Upper lobe of left lung (tissue), 6 donors: Measurements from ENCODE around the gene CAGE1. TPM values are rescaled to one million over a fixed set of nuclear protein-coding genes. Genes with fewer than 3 reads are reported as not detected.

Source experiments
- ATAC-seq, 2 donors: fragments of 200-7000 bp; cut with Tn5 transposase; one replicate each; pipeline ENCODE4 v1.9.1; 2022; ENCODE audit warnings: mild to moderate bottlenecking in 2 of 2, moderate library complexity in 2 of 2; ENCODE audit not compliant: low FRiP score in 2 of 2
- DNase-seq, 2 donors: peaks; one replicate each; pipeline ENCODE4 v3.0.0-alpha.2; 2019 to 2020
- H3K27ac ChIP-seq, 4 donors: fragments of 200-600 bp; sonication (generic); one replicate each; pipeline ENCODE4 v1.5.1; 2016 to 2019
- H3K27me3 ChIP-seq, 4 donors: fragments of 200-600 bp; sonication (generic); one replicate each; pipeline ENCODE4 v1.5.1; 2017 to 2019
- H3K36me3 ChIP-seq, 4 donors: fragments of 200-600 bp; sonication (generic); one replicate each; pipeline ENCODE4 v1.5.1; 2016 to 2019
- H3K4me1 ChIP-seq, 4 donors: fragments of 200-600 bp; sonication (generic); one replicate each; pipeline ENCODE4 v1.5.1; 2018 to 2019
- H3K4me3 ChIP-seq, 4 donors: fragments of 200-600 bp; sonication (generic); one replicate each; pipeline ENCODE4 v1.5.1; 2017 to 2019; ENCODE audit warnings: mild to moderate bottlenecking in 2 of 4, moderate library complexity in 1 of 4
- H3K9me3 ChIP-seq, 4 donors: fragments of 200-600 bp; sonication (generic); one replicate each; pipeline ENCODE4 v1.5.1; 2018 to 2019
- EP300 ChIP-seq, 4 donors: sonication (generic); formaldehyde crosslinking; IDR thresholded peaks; one replicate each; pipeline ENCODE4 v1.5.1; 2017; ENCODE audit warnings: antibody characterized with exemption in 4 of 4, control low read depth in 2 of 4
- POLR2A ChIP-seq, 4 donors: fragments of 450-650 bp; IDR thresholded peaks; one replicate each; pipeline ENCODE4 v1.5.1; 2016 to 2017; ENCODE audit warnings: antibody characterized with exemption in 4 of 4, mild to moderate bottlenecking in 2 of 4
- POLR2AphosphoS5 ChIP-seq, 2 donors: sonication (generic); formaldehyde crosslinking; IDR thresholded peaks; one replicate each; pipeline ENCODE4 v1.5.1; 2017; ENCODE audit warnings: antibody characterized with exemption in 2 of 2
- WGBS, 2 donors: methylation state at CpG; one replicate each; pipeline ENCODE4 v1.1.5; 2017 to 2018; 5-methylcytosine and 5-hydroxymethylcytosine counted together
- total RNA-seq, 6 donors: library from RNA; depleted of rRNA in 4 of 6; stranded (reverse); fragments of >200 nt in 4 of 6; gene quantifications; one replicate each; pipeline versions ENCODE4 v1.1.0 to v1.2.1, GENCODE V29; 2016 to 2021
- TF ChIP-seq, protein P1 (sequence below), 6 experiments: fragments of 450-650 bp in 4 of 6; fragments of 200-600 bp in 2 of 6; sonication (generic) in 2 of 6; IDR thresholded peaks; one replicate each; pipeline ENCODE4 v1.5.1; 2016 to 2019; ENCODE audit warnings: antibody characterized with exemption in 6 of 6
- donor health status: DM: no; HTN: no; CAD: no; lungs with moderate emphysema.
- donor health status: DM: no; HTN: yes; CAD: no; lungs with severe emphysema.

Gene CAGE1
- total RNA-seq, 6 donors from 2014 or later = not detected

DNA sequence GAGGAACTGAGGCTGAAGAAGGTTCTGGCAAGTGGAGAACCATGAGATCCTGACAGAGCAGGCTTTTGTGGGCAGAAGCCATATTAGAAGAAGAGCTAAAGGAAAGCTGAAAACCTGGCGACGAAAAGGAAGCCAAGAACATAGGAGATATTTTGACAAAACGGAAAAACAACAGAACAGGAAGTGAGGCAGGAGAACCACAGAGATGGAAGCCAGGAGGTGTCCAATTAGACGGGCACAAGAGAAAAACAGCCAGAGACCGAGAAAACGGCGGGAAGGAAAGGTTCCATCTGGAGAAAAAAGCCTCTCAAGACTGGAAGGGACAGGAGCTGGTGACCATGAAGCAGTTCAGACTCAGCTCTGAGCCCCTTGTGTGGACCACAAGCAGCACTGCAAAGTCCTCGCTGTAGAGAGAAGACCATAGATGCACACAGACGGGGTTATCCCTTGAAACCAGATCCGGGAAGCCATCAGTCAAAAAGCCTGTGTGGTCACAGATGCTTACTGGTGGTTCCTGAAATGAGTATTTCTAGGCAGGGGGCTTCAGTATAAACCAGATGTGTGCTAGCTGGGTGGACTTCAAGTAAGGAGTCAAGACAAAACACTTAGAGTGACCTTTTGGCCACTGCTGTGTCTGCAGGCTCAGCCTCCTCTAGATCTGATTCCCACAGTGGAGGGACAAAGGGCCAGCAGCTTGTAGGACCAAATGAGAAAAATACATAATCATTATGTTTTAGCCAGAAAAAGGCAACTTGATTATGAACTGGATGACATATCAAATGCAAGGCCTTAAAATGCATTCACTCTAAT is 107.2 kb downstream of the CAGE1 start:
- no peaks in the 10 kb centered on the region for H3K9me3 ChIP-seq
- no peak overlapping the region for H3K27ac ChIP-seq
- H3K4me1 ChIP-seq = peaks cover 0 to 1% (median 0%) of the 10 kb centered on the region in 4 donors
- TF ChIP-seq EP300 (IDR thresholded peaks at IDR 0.05) (no peak), POLR2AphosphoS5 (IDR thresholded peaks at IDR 0.05) (no peak), POLR2A (IDR thresholded peaks at IDR 0.05) (no peak)
- TF ChIP-seq, protein P1, sequence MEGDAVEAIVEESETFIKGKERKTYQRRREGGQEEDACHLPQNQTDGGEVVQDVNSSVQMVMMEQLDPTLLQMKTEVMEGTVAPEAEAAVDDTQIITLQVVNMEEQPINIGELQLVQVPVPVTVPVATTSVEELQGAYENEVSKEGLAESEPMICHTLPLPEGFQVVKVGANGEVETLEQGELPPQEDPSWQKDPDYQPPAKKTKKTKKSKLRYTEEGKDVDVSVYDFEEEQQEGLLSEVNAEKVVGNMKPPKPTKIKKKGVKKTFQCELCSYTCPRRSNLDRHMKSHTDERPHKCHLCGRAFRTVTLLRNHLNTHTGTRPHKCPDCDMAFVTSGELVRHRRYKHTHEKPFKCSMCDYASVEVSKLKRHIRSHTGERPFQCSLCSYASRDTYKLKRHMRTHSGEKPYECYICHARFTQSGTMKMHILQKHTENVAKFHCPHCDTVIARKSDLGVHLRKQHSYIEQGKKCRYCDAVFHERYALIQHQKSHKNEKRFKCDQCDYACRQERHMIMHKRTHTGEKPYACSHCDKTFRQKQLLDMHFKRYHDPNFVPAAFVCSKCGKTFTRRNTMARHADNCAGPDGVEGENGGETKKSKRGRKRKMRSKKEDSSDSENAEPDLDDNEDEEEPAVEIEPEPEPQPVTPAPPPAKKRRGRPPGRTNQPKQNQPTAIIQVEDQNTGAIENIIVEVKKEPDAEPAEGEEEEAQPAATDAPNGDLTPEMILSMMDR (IDR thresholded peaks at IDR 0.05) = no peak
- no peak overlapping the region for H3K4me3 ChIP-seq
- 56% methylated on average over 10 of the region's 10 CpGs for WGBS, 2 donors
- peaks cover under 1 to 29% (median 2%) of the 10 kb centered on the region in 4 donors for H3K36me3 ChIP-seq
- H3K27me3 ChIP-seq = no peaks in the 10 kb centered on the region
- no peak for DNase-seq
- no peak for ATAC-seq

Other genes with a start within 250 kb of the CAGE1 start
- gene SSR1, start 76.5 kb downstream of the CAGE1 start, total RNA-seq = 100 to 1,000 TPM in 2 of 6 donors, 10 to 100 TPM in 4; 14.5 to 135 (median 57.7) TPM
- gene RIOK1, start 66 bp upstream of the CAGE1 start, total RNA-seq = 10 to 100 TPM in 5 of 6 donors, 1 to 10 TPM in 1; 6.0 to 24.8 (median 13.9) TPM
- 10 to 100 TPM in 5 of 6 donors, 1 to 10 TPM in 1; 6.3 to 88.2 (median 29.0) TPM for gene DSP, start 151.9 kb upstream of the CAGE1 start, total RNA-seq
- gene SNRNP48, start 200.5 kb upstream of the CAGE1 start, total RNA-seq = 10 to 100 TPM in 3 of 6 donors, 1 to 10 TPM in 3; 1.3 to 23.0 (median 10.2) TPM